ENCODE results near the gene INPP5A.

DNA sequence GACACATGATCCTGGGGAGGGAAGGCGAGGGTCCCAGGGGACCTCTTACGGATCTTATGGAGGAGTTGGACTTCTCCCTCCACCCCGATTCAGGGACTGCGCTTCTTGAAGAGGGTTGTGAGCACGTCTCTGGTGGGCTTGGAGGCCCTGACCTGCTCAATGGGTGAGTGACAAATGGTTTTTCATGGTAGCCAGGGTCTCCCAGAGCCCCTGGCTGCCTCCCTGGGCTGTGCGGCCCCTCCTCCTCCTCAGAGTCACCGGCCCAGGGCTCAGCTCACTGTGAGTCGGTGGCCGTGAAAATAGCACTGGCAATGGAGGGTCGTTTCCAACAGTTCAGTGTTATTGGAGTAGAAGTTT lies 26.6 kb downstream of the INPP5A start:
- TF ChIP-seq POLR2AphosphoS5 (IDR thresholded peaks at IDR 0.05; ENCODE audit: low read depth, low read length) (no peak), POLR2A (IDR thresholded peaks at IDR 0.05; ENCODE audit: low read depth, low read length) (no peak), TAF1 (IDR thresholded peaks at IDR 0.05; ENCODE audit: low read depth, low read length) (no peak), SPI1 (IDR thresholded peaks at IDR 0.05; ENCODE audit: low read depth, low read length) (no peak), PAX5 (IDR thresholded peaks at IDR 0.05; ENCODE audit: insufficient read depth, low read length, severe bottlenecking) (no peak)
